Natural killer cell (primary cell): Measurements from ENCODE around the gene ALK. TPM values are rescaled to one million over a fixed set of nuclear protein-coding genes. Genes with fewer than 3 reads are reported as not detected.

Source experiments
- ATAC-seq, 3 donors: fragments of 150-1000 bp in 2 of 3; fragments of 200-7000 bp in 1 of 3; cut with Tn5 transposase; 1 replicate in 1 of 3; 2 replicates in 2 of 3; pipeline ENCODE4 v1.10.0; 2021; ENCODE audit warnings: mild to moderate bottlenecking in 2 of 3, moderate library complexity in 2 of 3
- DNase-seq, 2 donors: peaks; one replicate each; pipeline versions ENCODE4 v3.0.0 to v3.0.0-alpha.2; 2013 to 2021; ENCODE audit warnings: mixed read lengths in 1 of 2
- H3K27ac ChIP-seq: one replicate; pipeline ENCODE4 v1.5.1; 2013; ENCODE audit warnings: mild to moderate bottlenecking, low read length
- H3K27me3 ChIP-seq: one replicate; pipeline ENCODE4 v1.6.1; 2013; ENCODE audit warnings: low read length; ENCODE audit not compliant: control insufficient read depth, insufficient read depth
- H3K36me3 ChIP-seq: one replicate; pipeline ENCODE4 v1.6.1; 2013; ENCODE audit warnings: low read length; ENCODE audit not compliant: control insufficient read depth, insufficient read depth
- H3K4me1 ChIP-seq: one replicate; pipeline ENCODE4 v1.6.1; 2013; ENCODE audit warnings: low read length; ENCODE audit not compliant: control insufficient read depth, insufficient read depth
- H3K4me3 ChIP-seq: one replicate; pipeline ENCODE4 v1.5.1; 2013; ENCODE audit warnings: low read length
- H3K9me3 ChIP-seq: one replicate; pipeline ENCODE4 v1.6.1; 2013; ENCODE audit warnings: low read length; ENCODE audit not compliant: control insufficient read depth, insufficient read depth
- H3K27ac Mint-ChIP-seq, 2 donors: one replicate each; pipeline ENCODE4 v1.8.0; 2022; ENCODE audit warnings: mild to moderate bottlenecking in 2 of 2, mixed read lengths in 2 of 2, moderate library complexity in 1 of 2
- H3K27me3 Mint-ChIP-seq, 2 donors: one replicate each; pipeline ENCODE4 v1.8.0; 2022; ENCODE audit warnings: low read depth in 2 of 2, mixed read lengths in 2 of 2
- H3K36me3 Mint-ChIP-seq: one replicate; pipeline ENCODE4 v1.8.0; 2022; ENCODE audit warnings: mixed read lengths
- H3K4me1 Mint-ChIP-seq, 2 donors: one replicate each; pipeline ENCODE4 v1.8.0; 2022; ENCODE audit warnings: mixed read lengths in 2 of 2
- H3K4me3 Mint-ChIP-seq: one replicate; pipeline ENCODE4 v1.8.0; 2022; ENCODE audit warnings: mild to moderate bottlenecking, moderate library complexity, mixed read lengths
- H3K9me3 Mint-ChIP-seq, 2 donors: one replicate each; pipeline ENCODE4 v1.8.0; 2022; ENCODE audit warnings: mixed read lengths in 2 of 2
- CTCF ChIP-seq: fragments of 200-600 bp; IDR thresholded peaks from one replicate; pipeline ENCODE4 v1.8.0; 2022; ENCODE audit warnings: antibody characterized with exemption
- WGBS: methylation state at CpG from one replicate; pipeline ENCODE4 v1.1.7; 2013; ENCODE audit warnings: missing lambda C conversion rate; ENCODE audit not compliant: insufficient coverage; 5-methylcytosine and 5-hydroxymethylcytosine counted together
- intact Hi-C: fragments of 100-400 bp; cut with micrococcal nuclease; formaldehyde crosslinking; loops from one replicate; pipeline ENCODE4 v1.14.2; 2022
- total RNA-seq, 4 donors: library from RNA; stranded (reverse); fragments of 120-200 nt in 1 of 4; gene quantifications; one replicate each; pipeline versions ENCODE4 v1.2.3 to v1.2.4, GENCODE V29; 2013 to 2022

Gene ALK
- total RNA-seq, 3 donors from 2014 or later (not counting 1 experiment from before 2014, with no cell fraction given), result not detected

DNA sequence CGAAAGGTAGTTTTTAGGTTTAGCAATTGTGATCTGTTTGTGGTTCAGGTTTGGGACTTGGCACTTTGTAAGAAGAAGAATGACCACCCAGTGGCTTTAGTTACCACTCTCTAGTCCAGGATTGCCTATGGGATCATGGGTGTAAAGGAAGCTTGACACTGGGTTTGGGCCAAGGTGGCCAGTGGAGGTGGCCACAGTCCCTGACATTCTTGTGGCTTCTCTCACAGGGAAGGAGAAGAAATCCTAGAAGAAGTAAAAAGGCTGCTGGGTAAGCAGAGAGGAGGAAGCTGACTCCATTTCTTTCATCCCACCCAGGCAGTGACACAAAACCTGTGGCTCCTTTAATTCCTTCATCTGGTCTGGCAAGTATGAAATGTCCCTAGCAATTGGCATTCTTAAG lies 411.5 kb downstream of the ALK start:
- peaks cover 2 to 4% of the 10 kb centered on the region in 2 donors for H3K9me3 Mint-ChIP-seq
- intact Hi-C loops, result no loop called here
- no peaks in the 10 kb centered on the region for H3K36me3 ChIP-seq
- ATAC-seq (no peak), DNase-seq (no peak)
- H3K36me3 Mint-ChIP-seq, result no peaks in the 10 kb centered on the region
- H3K4me1 Mint-ChIP-seq, result no peaks in the 10 kb centered on the region
- H3K27ac Mint-ChIP-seq, result no peak overlapping the region
- no peaks in the 10 kb centered on the region for H3K27me3 ChIP-seq
- H3K27ac ChIP-seq, result no peak overlapping the region
- no peak for TF ChIP-seq CTCF
- peaks cover 0 to 4% of the 10 kb centered on the region in 2 donors for H3K27me3 Mint-ChIP-seq
- 83% methylated on average over 1 of the region's 1 CpG for WGBS
- H3K4me1 ChIP-seq, result no peaks in the 10 kb centered on the region
- H3K9me3 ChIP-seq, result no peaks in the 10 kb centered on the region
- H3K4me3 Mint-ChIP-seq, result no peak overlapping the region
- H3K4me3 ChIP-seq, result no peak overlapping the region

DNA sequence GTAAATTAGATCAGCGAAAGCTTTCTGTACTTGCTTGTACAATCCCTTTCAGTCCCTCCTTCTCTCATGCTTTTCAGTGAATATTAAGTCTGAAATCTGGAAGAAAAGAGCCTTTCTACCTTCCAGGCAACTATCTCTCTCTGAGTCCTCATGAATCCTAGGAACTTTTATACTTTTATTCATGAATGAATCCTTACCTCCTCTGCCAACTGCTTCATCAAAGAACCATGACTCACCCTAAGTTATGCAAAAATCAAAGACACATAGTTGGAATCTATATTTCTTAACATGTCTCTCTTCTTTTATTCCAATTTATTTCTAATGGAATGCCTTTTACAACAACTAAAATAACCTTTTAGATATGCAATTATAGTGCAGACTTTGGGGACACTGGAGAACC lies 412.0 kb downstream of the ALK start:
- H3K27me3 ChIP-seq, result no peaks in the 10 kb centered on the region
- Mint-ChIP-seq H3K4me3 (no peak overlapping the region), H3K27me3 (peaks cover 0 to under 1% of the 10 kb centered on the region in 2 donors), H3K4me1 (no peaks in the 10 kb centered on the region), H3K36me3 (no peaks in the 10 kb centered on the region), H3K27ac (no peak overlapping the region), H3K9me3 (peaks cover 0 to 2% of the 10 kb centered on the region in 2 donors)
- H3K36me3 ChIP-seq, result no peaks in the 10 kb centered on the region
- DNase-seq, result no peak
- 100% methylated on average over 1 of the region's 1 CpG for WGBS
- intact Hi-C loops, result no loop called here
- H3K4me1 ChIP-seq, result no peaks in the 10 kb centered on the region
- TF ChIP-seq CTCF, result no peak
- no peaks in the 10 kb centered on the region for H3K9me3 ChIP-seq
- no peak overlapping the region for H3K4me3 ChIP-seq
- H3K27ac ChIP-seq, result no peak overlapping the region
- ATAC-seq, result no peak

DNA sequence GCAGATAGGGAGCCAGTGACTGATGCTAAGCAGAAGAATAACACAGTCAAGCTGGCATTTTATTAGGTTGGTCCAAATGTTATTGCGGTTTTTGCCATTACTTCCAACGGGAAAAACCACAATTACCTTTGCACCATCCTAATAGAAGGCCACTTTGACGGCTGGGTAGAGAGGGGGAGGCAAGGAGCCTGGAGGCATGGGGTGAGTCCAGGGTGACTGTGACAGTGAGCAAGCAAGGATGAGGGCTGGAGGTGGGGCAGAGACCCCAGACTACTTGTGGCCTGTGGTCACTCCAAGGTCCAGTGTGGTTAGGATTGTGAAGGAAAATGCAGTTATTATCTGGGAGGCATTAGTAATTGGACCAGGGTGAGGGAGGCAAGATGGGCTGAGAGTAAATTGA lies 416.6 kb downstream of the ALK start:
- no peak overlapping the region for H3K27ac Mint-ChIP-seq
- WGBS, result 100% methylated on average over 1 of the region's 3 CpGs
- Histone ChIP-seq H3K9me3 (no peaks in the 10 kb centered on the region), H3K27ac (no peak overlapping the region), H3K4me1 (no peaks in the 10 kb centered on the region), H3K4me3 (no peak overlapping the region), H3K27me3 (no peaks in the 10 kb centered on the region), H3K36me3 (no peaks in the 10 kb centered on the region)
- H3K4me3 Mint-ChIP-seq, result no peak overlapping the region
- DNase-seq (no peak), ATAC-seq (no peak)
- no peaks in the 10 kb centered on the region for H3K36me3 Mint-ChIP-seq
- H3K9me3 Mint-ChIP-seq, result no peaks in the 10 kb centered on the region
- no peaks in the 10 kb centered on the region for H3K4me1 Mint-ChIP-seq
- H3K27me3 Mint-ChIP-seq, result peaks cover 6 to 10% of the 10 kb centered on the region in 2 donors
- intact Hi-C loops, result no loop called here
- no peak for TF ChIP-seq CTCF

- peaks cover 9 to 10% of the 10 kb centered on the region in 2 donors for H3K27me3 Mint-ChIP-seq
- Histone ChIP-seq H3K9me3 (no peaks in the 10 kb centered on the region), H3K27me3 (no peaks in the 10 kb centered on the region), H3K27ac (no peak overlapping the region), H3K4me3 (no peak overlapping the region), H3K36me3 (no peaks in the 10 kb centered on the region), H3K4me1 (no peaks in the 10 kb centered on the region)
- H3K4me1 Mint-ChIP-seq, result no peaks in the 10 kb centered on the region
- no peak overlapping the region for H3K27ac Mint-ChIP-seq
- no peak overlapping the region for H3K4me3 Mint-ChIP-seq
- WGBS, result 45% methylated on average over 2 of the region's 4 CpGs
- no peak for TF ChIP-seq CTCF
- DNase-seq (no peak), ATAC-seq (no peak)
- intact Hi-C loops, result no loop called here
- H3K36me3 Mint-ChIP-seq, result no peaks in the 10 kb centered on the region
- H3K9me3 Mint-ChIP-seq, result no peaks in the 10 kb centered on the region
These were observed 418.9 kb downstream of the ALK start for GRCh38 chr2:29502460-29502911.
